Stimulated activated CD4-positive, alpha-beta T cell treated with anti-CD3 and anti-CD28 coated beads, Interleukin-4, amount 100 ng/mL, for 24 hours (primary cell): ENCODE results near the gene ABHD14A.
"Not testable (repeated sequence)": the region's sequence is repeated elsewhere in the genome, so short reads cannot be mapped to it uniquely, and the experiment has no call there.

ENCODE experiments used
- DNase-seq: peaks from one replicate; pipeline ENCODE4 v3.0.0-alpha.2; 2020

The ABHD14A gene

DNA sequence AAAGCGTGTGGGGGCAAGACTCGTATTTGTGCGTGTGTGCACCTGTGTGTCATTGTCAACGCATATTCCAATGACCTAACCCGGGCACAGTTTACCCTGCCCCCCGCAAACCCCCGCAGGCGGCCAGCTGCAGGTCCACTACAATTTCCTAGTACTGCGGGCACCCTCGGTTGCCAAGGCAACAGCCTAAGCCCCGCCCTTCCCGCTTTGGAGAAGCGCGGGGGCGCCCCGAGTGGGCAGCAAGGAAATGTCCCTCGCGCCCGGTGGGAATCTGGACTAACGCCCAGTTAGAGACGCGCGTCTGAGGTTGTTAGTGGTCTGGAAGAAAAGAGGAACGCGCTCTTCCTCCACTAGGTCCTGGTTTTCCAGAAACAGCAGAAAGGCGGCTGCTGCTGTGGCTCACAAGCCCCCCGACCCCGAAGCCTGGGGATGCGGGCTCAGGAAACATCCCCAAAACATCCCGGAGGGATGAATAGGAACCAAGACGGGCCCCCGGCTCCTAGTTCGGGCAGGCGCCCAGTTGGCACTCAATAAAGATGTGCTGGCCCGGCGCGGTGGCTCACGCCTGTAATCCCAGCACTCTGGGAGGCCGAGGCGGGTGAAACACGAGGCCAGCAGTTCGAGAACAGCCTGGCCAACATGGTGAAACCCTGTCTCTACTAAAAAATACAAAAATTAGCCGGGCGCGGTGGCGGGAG lies 1.1 kb downstream of the ABHD14A start:
- DNase-seq = no peak

DNA sequence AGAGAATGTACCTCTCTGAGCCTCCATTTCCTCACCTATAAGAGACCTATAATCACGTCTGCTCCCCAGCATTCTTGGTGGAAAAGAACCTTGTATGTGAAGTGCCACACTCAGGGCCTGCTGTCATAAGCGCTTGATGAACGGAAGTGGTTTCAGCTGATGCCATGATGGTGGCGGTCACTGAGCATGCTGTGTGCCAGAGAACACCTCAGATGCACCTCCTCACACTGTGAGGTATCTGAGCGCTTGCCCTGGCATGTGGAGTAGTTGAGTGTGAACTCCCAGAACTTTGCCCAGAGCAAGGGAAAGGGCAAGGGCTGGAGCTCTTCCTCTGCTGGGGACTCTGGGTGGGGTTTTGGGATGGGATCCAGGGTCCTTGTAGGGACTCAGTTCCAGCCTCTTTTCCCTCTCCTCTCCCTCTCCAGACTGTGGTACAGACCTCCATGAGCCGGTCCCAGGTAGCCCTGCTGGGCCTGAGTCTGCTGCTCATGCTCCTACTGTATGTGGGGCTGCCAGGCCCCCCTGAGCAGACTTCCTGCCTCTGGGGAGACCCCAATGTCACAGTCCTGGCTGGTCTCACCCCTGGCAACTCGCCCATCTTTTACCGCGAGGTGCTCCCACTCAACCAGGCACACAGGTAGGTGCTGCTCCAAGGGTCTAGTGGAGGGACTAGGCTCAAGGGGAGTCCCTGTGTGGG lies 2.7 kb downstream of the ABHD14A start:
- no peak for DNase-seq

GRCh38 chr3:51978143-51978502 lies 3.3 kb downstream of the ABHD14A start:
- no peak for DNase-seq

DNA sequence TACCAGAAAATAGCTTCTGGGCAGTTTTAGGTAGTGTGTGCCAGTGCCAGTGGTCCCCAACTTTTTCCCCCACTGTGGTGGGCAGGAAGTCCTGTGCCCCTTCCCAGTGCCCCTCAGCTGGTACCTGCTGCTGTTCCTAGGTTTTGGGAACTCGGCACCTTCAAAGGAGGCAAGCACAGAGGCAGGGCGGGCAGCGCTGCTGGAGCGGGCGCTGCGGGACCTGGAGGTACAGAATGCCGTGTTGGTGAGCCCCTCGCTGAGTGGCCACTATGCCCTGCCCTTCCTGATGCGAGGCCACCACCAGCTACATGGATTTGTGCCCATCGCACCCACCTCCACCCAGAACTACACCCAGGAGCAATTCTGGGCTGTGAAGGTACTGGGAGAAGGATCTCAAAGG lies 5.4 kb downstream of the ABHD14A start:
- no peak for DNase-seq

DNA sequence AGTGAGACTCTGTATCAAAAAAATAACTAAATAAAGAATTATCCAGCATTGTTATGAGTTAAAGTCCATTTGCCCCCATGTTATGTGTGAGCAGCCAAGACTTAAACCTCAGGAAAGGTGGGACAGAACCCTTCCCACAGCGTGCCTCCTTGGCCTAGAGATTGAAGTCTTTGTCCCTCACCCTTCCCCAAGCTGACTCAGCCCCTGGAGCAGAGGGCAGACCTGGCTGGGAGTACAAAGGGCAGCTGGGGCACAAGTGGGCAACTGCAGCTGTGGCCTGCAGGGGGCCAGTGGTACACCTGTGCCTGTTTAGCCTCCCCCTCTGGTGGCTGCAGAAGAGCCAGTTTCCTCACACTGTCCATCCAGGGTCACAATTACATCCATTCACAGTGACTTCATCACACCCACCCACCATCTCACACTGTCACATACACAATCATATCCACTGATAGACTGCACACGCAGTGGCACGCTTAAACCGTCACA lies 7.5 kb downstream of the ABHD14A start:
- peak; percentile 34 for DNase-seq

DNA sequence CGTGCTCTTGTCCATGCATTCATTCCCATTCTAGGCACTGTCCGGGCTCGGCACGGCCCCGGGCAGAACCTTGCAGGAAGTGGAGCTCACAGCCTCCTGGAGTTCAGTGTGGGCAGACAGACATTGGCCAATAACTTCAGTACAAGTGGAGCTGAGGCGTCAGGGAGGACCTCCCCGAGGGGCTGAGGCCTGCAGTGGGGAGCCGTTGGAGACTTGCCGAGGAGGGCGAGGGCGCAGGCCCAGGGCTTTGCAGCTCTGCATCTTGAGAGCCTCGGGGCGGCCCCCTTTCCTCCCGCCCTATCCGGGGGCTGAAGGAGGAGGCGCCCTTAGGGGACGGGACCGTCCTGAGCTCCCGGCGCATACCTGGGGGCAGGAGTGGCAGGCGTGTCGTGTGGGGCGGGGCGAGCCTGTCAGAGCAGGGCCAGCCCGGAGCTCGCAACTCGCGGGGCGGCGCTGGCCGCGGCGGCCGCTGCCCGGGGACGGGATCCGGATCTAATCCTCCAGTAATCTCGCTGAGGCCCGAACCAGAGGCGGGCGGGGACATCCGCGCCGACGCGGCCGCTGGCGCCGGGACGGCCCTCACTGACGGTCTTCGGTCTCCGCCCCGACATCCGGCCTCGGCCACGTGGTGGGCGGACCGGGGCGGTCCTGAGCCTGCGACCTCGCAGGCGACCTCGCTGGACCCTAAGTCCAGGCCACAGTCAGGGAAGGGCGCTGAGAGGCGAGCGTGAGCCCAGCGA lies 8.1 kb downstream of the ABHD14A start, which contains the start of gene ACY1:
ACY1 (plus strand) TSS at position 698 of the 740 bp plus-strand sequence. CDS start 530 bp downstream, outside the sequence.
- peak; percentile 81 for DNase-seq

GRCh38 chr3:51983578-51984268 lies 8.9 kb downstream of the ABHD14A start:
- DNase-seq = no peak

DNA sequence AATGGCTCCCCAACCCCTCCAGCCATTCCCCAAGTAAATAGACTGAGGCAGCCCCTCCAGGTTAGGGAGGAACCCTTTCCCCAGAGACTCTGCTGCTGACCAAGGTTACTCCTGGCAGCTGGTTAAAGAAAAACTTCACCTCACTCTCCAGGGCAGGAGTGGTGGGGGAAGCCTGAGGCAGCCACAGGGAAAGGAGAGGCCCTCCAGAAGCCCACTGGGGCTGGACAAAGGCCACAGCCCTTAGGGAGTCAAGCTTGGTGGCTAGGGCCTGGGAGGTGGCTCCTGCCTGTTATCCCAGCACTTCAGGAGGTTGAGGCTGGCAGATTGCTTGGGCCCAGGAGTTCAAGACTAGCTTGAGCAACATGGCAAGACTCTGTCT lies 9.4 kb downstream of the ABHD14A start:
- DNase-seq = no peak

DNA sequence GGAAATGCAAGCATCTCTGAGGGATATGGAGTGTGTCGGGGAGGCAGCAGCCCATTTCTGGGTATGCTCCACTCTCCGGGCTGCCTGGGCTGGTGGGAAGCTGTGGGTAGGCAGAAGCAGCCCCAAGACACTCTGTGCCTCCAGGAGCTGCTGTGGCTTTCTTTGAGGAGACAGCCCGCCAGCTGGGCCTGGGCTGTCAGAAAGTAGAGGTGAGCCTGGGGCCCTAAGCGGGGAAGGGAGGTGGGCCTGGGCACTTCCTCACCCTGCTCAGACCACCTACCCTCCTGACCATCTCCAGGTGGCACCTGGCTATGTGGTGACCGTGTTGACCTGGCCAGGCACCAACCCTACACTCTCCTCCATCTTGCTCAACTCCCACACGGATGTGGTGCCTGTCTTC lies 10.2 kb downstream of the ABHD14A start:
- no peak for DNase-seq

GRCh38 chr3:51986010-51986947 lies 11.4 kb downstream of the ABHD14A start:
- no peak for DNase-seq

GRCh38 chr3:51987568-51987967 lies 12.7 kb downstream of the ABHD14A start:
- no peak for DNase-seq

GRCh38 chr3:51988286-51989146 lies 13.7 kb downstream of the ABHD14A start:
- DNase-seq = no peak

GRCh38 chr3:51990501-51990971 lies 15.7 kb downstream of the ABHD14A start:
- DNase-seq = not testable (repeated sequence)

- no peak for DNase-seq
Measured at GRCh38 chr3:51992017-51992682, 17.3 kb downstream of the ABHD14A start.

- not testable (repeated sequence) for DNase-seq
Measured at GRCh38 chr3:51993657-51994056, 18.8 kb downstream of the ABHD14A start.

DNA sequence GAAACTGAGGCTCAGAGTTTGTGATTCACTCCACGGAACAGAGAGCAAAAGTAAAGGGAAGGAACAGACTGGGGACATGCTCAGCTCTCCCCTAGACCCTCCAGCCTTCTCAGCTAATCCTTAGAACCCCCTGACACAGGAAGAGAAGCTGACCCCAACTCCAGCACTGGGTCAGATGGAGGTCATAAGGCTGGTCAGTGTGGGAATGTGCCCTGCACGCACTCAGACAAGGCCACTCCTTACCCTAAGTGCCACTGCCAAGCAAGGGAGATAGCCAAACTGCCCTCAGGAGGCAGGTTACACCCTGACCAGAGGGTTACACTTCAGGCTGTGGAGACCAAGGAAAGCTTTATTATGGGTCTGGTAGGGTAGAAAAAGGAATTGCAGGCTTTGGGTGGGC lies 19.7 kb downstream of the ABHD14A start:
- no peak for DNase-seq

DNA sequence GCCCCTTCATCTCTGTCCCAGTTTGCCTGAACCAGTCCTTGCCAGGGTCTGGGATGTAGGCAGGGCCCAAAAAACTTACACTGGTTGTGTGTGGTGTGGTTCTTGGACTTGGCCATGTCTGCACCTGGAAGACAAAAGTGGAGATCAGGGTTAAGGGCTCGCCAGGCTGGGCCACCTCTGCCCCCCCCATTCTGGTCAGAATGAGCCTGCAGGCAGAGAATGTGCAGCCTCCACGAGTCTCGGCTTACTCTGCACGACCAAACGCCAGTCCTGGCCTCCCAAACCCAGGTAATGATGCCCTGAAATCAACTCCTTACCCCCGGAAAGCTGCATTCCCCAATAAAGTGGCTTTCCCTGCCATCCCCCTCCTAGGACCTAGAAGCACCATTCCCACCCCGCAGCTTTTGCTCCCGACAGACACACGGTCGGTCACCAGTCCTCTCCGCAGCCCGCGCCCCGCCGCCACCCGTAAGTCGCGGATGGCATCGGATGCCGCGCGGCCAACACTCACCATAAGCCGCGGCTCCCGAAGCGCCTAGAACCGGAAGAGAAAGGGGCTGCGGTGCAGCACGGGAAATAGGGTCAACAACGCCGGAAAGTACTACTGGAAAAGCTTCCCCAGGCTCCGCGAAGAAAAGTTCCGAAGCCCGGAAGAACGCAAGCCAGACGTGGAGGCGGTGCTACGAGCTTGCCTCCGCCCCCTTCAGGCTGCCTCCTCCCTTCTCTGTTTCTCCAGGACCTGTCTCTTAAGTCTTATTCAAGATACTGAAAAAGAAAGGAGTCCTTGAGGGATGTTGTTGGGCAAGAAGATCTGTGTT lies 20.7 kb downstream of the ABHD14A start, which contains the start of gene RPL29:
RPL29 (minus strand) TSS at position 550 of the 818 bp plus-strand sequence; CDS start at position 116, 434 bp downstream.
- peak; percentile 94 for DNase-seq

- no peak for DNase-seq
Measured at GRCh38 chr3:51997172-51997571, 22.3 kb downstream of the ABHD14A start.
